Smooth muscle cell (in vitro differentiated cells): ENCODE results near the gene ZGLP1. TPM values are rescaled to one million over a fixed set of nuclear protein-coding genes. Genes with fewer than 3 reads are reported as not detected.

Experiments used
- DNase-seq: peaks from one replicate; lab custom pipeline; 2025; ENCODE audit not compliant: unreplicated experiment; lab: John Stamatoyannopoulos, UW
- H2AFZ ChIP-seq: fragments of 200-600 bp; sonication (generic); 2 replicates; pipeline ENCODE4 v1.6.0; 2016; ENCODE audit warnings: antibody characterized with exemption, low read depth, mild to moderate bottlenecking
- H3F3A ChIP-seq: fragments of 200-600 bp; sonication (generic); 2 replicates; pipeline ENCODE4 v1.6.0; 2017; ENCODE audit warnings: antibody characterized with exemption, low read depth
- H3K27ac ChIP-seq: fragments of 200-600 bp; sonication (generic); 2 replicates; pipeline ENCODE4 v1.5.1; 2016; ENCODE audit warnings: low read depth, mild to moderate bottlenecking
- H3K27me3 ChIP-seq: fragments of 200-600 bp; sonication (generic); 2 replicates; pipeline ENCODE4 v1.6.1; 2016; ENCODE audit warnings: low read depth, mild to moderate bottlenecking
- H3K36me3 ChIP-seq: fragments of 200-600 bp; sonication (generic); 2 replicates; pipeline ENCODE4 v1.5.1; 2016; ENCODE audit warnings: low read depth
- H3K4me1 ChIP-seq: fragments of 200-600 bp; sonication (generic); 2 replicates; pipeline ENCODE4 v1.5.1; 2016; ENCODE audit warnings: low read depth
- H3K4me2 ChIP-seq: fragments of 200-600 bp; sonication (generic); 2 replicates; pipeline ENCODE4 v1.6.0; 2016; ENCODE audit warnings: mild to moderate bottlenecking
- H3K4me3 ChIP-seq: fragments of 200-600 bp; sonication (generic); 2 replicates; pipeline ENCODE4 v1.5.1; 2016; ENCODE audit warnings: mild to moderate bottlenecking
- H3K79me2 ChIP-seq: fragments of 200-600 bp; sonication (generic); 2 replicates; pipeline ENCODE4 v1.6.0; 2016; ENCODE audit warnings: low read depth, mild to moderate bottlenecking
- H3K9ac ChIP-seq: fragments of 200-600 bp; sonication (generic); 2 replicates; pipeline ENCODE4 v1.6.0; 2016; ENCODE audit warnings: low read depth
- H3K9me3 ChIP-seq: fragments of 200-600 bp; sonication (generic); replicated peaks from 2 replicates; pipeline ENCODE4 v1.5.1; 2016; ENCODE audit warnings: low read depth
- H4K20me1 ChIP-seq: fragments of 200-600 bp; sonication (generic); 2 replicates; pipeline ENCODE4 v1.6.0; 2016; ENCODE audit warnings: low read depth
- CTCF ChIP-seq: fragments of 200-600 bp; sonication (generic); IDR thresholded peaks from 2 replicates; pipeline ENCODE4 v1.5.1; 2017; ENCODE audit warnings: borderline replicate concordance, mild to moderate bottlenecking, antibody characterized with exemption; ENCODE audit not compliant: insufficient read depth, poor library complexity, severe bottlenecking
- WGBS: methylation state at CpG from one replicate; pipeline ENCODE4 v1.1.7; 2016; ENCODE audit warnings: low lambda C conversion rate; 5-methylcytosine and 5-hydroxymethylcytosine counted together
- polyA plus RNA-seq: library from polyadenylated mRNA; unstranded; fragments of >200 nt; fragmentation: Nextera tagmentation; extraction: Ambion mirVana; gene quantifications from 2 replicates; pipeline ENCODE4 v1.2.1, GENCODE V29; 2016
- total RNA-seq: library from RNA; depleted of rRNA; stranded (reverse); fragments of >200 nt; gene quantifications from 2 replicates; pipeline ENCODE4 v1.2.3, GENCODE V29; 2014

Gene ZGLP1
- total and polyA plus RNA-seq, 2 experiments from 2014 or later: 2.9 to 4.8 TPM

DNA sequence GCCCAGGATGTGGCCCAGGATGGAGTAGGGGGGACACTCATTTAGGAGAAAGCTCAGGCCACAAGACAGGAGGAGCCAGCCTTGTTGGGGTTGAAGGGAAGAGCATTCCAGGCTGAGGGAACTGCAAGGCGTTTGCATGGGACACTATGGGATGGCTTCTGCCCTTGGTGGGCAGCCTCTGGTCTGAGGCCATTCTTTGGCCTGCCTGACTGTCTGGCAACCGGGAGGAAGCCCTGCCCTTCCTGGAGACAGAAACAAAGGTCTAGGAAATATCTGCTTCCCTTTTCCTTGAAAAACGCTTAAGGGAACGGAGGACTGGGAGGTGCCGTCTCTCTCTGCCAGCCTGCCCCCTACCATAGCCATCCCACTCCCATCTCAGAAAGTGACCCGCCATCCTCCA lies 41.5 kb downstream of the ZGLP1 start:
- Histone ChIP-seq H2AFZ (no peak overlapping the region), H3K9ac (no peak overlapping the region), H3K4me3 (no peak overlapping the region), H3F3A (no peaks in the 10 kb centered on the region), H3K36me3 (no peaks in the 10 kb centered on the region), H3K27me3 (peaks cover 9% of the 10 kb centered on the region), H3K79me2 (no peaks in the 10 kb centered on the region), H3K4me1 (no peaks in the 10 kb centered on the region), H3K27ac (no peak overlapping the region), H3K9me3 (no peaks in the 10 kb centered on the region), H4K20me1 (no peaks in the 10 kb centered on the region), H3K4me2 (no peak overlapping the region)
- no peak for DNase-seq
- no peak for TF ChIP-seq CTCF
- 92% methylated on average over 6 of the region's 6 CpGs for WGBS

GRCh38 chr19:10266706-10267105 lies 42.9 kb downstream of the ZGLP1 start:
- Histone ChIP-seq H3K4me1 (no peaks in the 10 kb centered on the region), H3K79me2 (no peaks in the 10 kb centered on the region), H3F3A (no peaks in the 10 kb centered on the region), H4K20me1 (no peaks in the 10 kb centered on the region), H2AFZ (no peak overlapping the region), H3K9me3 (no peaks in the 10 kb centered on the region), H3K36me3 (no peaks in the 10 kb centered on the region), H3K27me3 (peaks cover 9% of the 10 kb centered on the region), H3K9ac (no peak overlapping the region), H3K4me3 (no peak overlapping the region), H3K27ac (no peak overlapping the region), H3K4me2 (no peak overlapping the region)
- DNase-seq: no peak
- no peak for TF ChIP-seq CTCF
- WGBS: 92% methylated on average over 7 of the region's 7 CpGs

GRCh38 chr19:10262771-10263170 lies 46.8 kb downstream of the ZGLP1 start:
- no peak overlapping the region for H3K4me3 ChIP-seq
- H3K27me3 ChIP-seq: no peaks in the 10 kb centered on the region
- H3K4me2 ChIP-seq: no peak overlapping the region
- H3K79me2 ChIP-seq: no peaks in the 10 kb centered on the region
- H3F3A ChIP-seq: no peaks in the 10 kb centered on the region
- H3K4me1 ChIP-seq: no peaks in the 10 kb centered on the region
- no peaks in the 10 kb centered on the region for H3K9me3 ChIP-seq
- no peak overlapping the region for H2AFZ ChIP-seq
- H4K20me1 ChIP-seq: no peaks in the 10 kb centered on the region
- no peak for TF ChIP-seq CTCF
- no peak for DNase-seq
- H3K36me3 ChIP-seq: no peaks in the 10 kb centered on the region
- 83% methylated on average over 7 of the region's 7 CpGs for whole genome bisulfite sequencing
- no peak overlapping the region for H3K9ac ChIP-seq
- no peak overlapping the region for H3K27ac ChIP-seq

GRCh38 chr19:10260141-10260584 lies 49.5 kb downstream of the ZGLP1 start:
- no peak overlapping the region for H3K27ac ChIP-seq
- H3K27me3 ChIP-seq: no peaks in the 10 kb centered on the region
- no peak overlapping the region for H3K4me3 ChIP-seq
- H3K4me1 ChIP-seq: no peaks in the 10 kb centered on the region
- H2AFZ ChIP-seq: no peak overlapping the region
- H3K36me3 ChIP-seq: no peaks in the 10 kb centered on the region
- no peak overlapping the region for H3K4me2 ChIP-seq
- H3K79me2 ChIP-seq: no peaks in the 10 kb centered on the region
- DNase-seq: no peak
- no peak overlapping the region for H3K9ac ChIP-seq
- 86% methylated on average over 8 of the region's 8 CpGs for WGBS
- no peak for TF ChIP-seq CTCF
- H4K20me1 ChIP-seq: no peaks in the 10 kb centered on the region
- H3F3A ChIP-seq: no peaks in the 10 kb centered on the region
- H3K9me3 ChIP-seq: no peaks in the 10 kb centered on the region
